H1 (cell line): Measurements from ENCODE around the gene GNG14. TPM values are rescaled to one million over a fixed set of nuclear protein-coding genes. Genes with fewer than 3 reads are reported as not detected.

Experiments used
- CTCF ChIA-PET: fragments of 300-600 bp; sonication (Branson Sonifier 250); formaldehyde crosslinking; loops from one replicate; lab custom pipeline; 2021; ENCODE audit not compliant: partially characterized antibody; lab: Charles Lee
- POLR2A ChIA-PET: fragments of 300-600 bp; sonication (Branson Sonifier 250); formaldehyde crosslinking; loops from one replicate; lab custom pipeline; 2021; ENCODE audit warnings: inconsistent platforms; ENCODE audit not compliant: partially characterized antibody; lab: Charles Lee
- DNase-seq, 2 experiments: peaks; one replicate each; pipeline versions ENCODE4 v3.0.0 to v3.0.0-alpha.2; 2010 to 2022; ENCODE audit warnings: low spot score in 2 of 2, low read depth in 1 of 2, mixed read lengths in 1 of 2
- FAIRE-seq: peaks from 2 replicates; lab custom pipeline; 2011; peaks lifted over from hg19 to GRCh38; lab: Jason Lieb, UNC
- H2AFZ ChIP-seq: 2 replicates; pipeline ENCODE4 v1.8.1; 2012; ENCODE audit warnings: low read length, inconsistent platforms
- H2AK5ac ChIP-seq: 2 replicates; pipeline ENCODE4 v1.6.1; 2013; ENCODE audit warnings: low read depth, low read length
- H2BK120ac ChIP-seq: replicated peaks from 2 replicates; pipeline ENCODE3; 2013; ENCODE audit warnings: low read depth, low read length, inconsistent platforms
- H2BK12ac ChIP-seq: 2 replicates; pipeline ENCODE4 v1.6.1; 2013; ENCODE audit warnings: low read depth, low read length
- H2BK15ac ChIP-seq: 2 replicates; pipeline ENCODE4 v1.6.1; 2013; ENCODE audit warnings: low read length
- H2BK20ac ChIP-seq: 2 replicates; pipeline ENCODE4 v1.6.1; 2013; ENCODE audit warnings: low read length
- H2BK5ac ChIP-seq: 2 replicates; pipeline ENCODE4 v1.6.1; 2013; ENCODE audit warnings: low read depth, low read length
- H3K14ac ChIP-seq: 2 replicates; pipeline ENCODE4 v1.6.1; 2013; ENCODE audit warnings: inconsistent platforms; ENCODE audit not compliant: insufficient read length
- H3K18ac ChIP-seq: 2 replicates; pipeline ENCODE4 v1.6.1; 2013; ENCODE audit warnings: low read length; ENCODE audit errors: extremely low read depth
- H3K23ac ChIP-seq: 2 replicates; pipeline ENCODE4 v1.6.1; 2013; ENCODE audit warnings: inconsistent platforms; ENCODE audit not compliant: insufficient read length
- H3K23me2 ChIP-seq: 2 replicates; pipeline ENCODE4 v1.6.1; 2013; ENCODE audit warnings: low read depth, low read length
- H3K27ac ChIP-seq: 2 replicates; pipeline ENCODE4 v1.6.1; 2011; ENCODE audit warnings: low read depth, low read length, inconsistent platforms
- H3K27me3 ChIP-seq, 4 experiments: replicated peaks in 1 of 4; 1 replicate in 1 of 4; 2 replicates in 3 of 4; pipeline versions ENCODE4 v1.6.1 to v1.8.1; 2011 to 2013; ENCODE audit warnings: low read length in 3 of 4, mild to moderate bottlenecking in 3 of 4, inconsistent platforms in 2 of 4, mixed read lengths in 2 of 4, moderate library complexity in 1 of 4; ENCODE audit not compliant: control insufficient read depth in 3 of 4, insufficient read depth in 3 of 4; ENCODE audit errors: extremely low read depth in 1 of 4
- H3K36me3 ChIP-seq, 4 experiments: 2 replicates each; pipeline versions ENCODE4 v1.6.1 to v1.8.1; 2011 to 2013; ENCODE audit warnings: mild to moderate bottlenecking in 4 of 4, low read length in 3 of 4, moderate library complexity in 2 of 4, control low read depth in 1 of 4, inconsistent platforms in 1 of 4; ENCODE audit not compliant: insufficient read depth in 4 of 4, control insufficient read depth in 2 of 4
- H3K4ac ChIP-seq: replicated peaks from 2 replicates; pipeline ENCODE3; 2013; ENCODE audit warnings: low read length, low read depth, mixed read lengths, inconsistent platforms; ENCODE audit not compliant: insufficient read length
- H3K4me1 ChIP-seq, 4 experiments: replicated peaks in 1 of 4; 1 replicate in 1 of 4; 2 replicates in 3 of 4; pipeline versions ENCODE4 v1.6.1 to v1.8.1; 2011 to 2013; ENCODE audit warnings: low read length in 3 of 4, inconsistent platforms in 2 of 4, mixed read lengths in 1 of 4; ENCODE audit not compliant: insufficient read depth in 4 of 4, control insufficient read depth in 3 of 4
- H3K4me2 ChIP-seq, 2 experiments: 2 replicates each; pipeline versions ENCODE4 v1.6.1 to v1.8.1; 2011 to 2013; ENCODE audit warnings: low read depth in 2 of 2, low read length in 2 of 2, control low read depth in 1 of 2, inconsistent platforms in 1 of 2, mild to moderate bottlenecking in 1 of 2; ENCODE audit not compliant: insufficient read depth in 1 of 2
- H3K4me3 ChIP-seq, 4 experiments: fragments of 200-600, 300-600 bp in 1 of 4; sonication (generic), shearing (Covaris generic), sonication (Bioruptor Twin) in 1 of 4; 2 replicates each; pipeline versions ENCODE4 v1.5.1 to v1.8.1; 2011 to 2016; ENCODE audit warnings: low read length in 4 of 4, low read depth in 3 of 4, control low read depth in 2 of 4, inconsistent platforms in 2 of 4, mild to moderate bottlenecking in 2 of 4, mixed read lengths in 1 of 4, moderate library complexity in 1 of 4; ENCODE audit not compliant: insufficient read depth in 2 of 4; ENCODE audit errors: extremely low read depth in 1 of 4
- H3K56ac ChIP-seq: replicated peaks from 2 replicates; pipeline ENCODE3; 2013; ENCODE audit warnings: low read depth, mild to moderate bottlenecking, mixed read lengths, low read length, inconsistent platforms; ENCODE audit not compliant: insufficient read length
- H3K79me1 ChIP-seq: 2 replicates; pipeline ENCODE4 v1.6.1; 2013; ENCODE audit warnings: low read depth, low read length, control low read depth
- H3K79me2 ChIP-seq, 2 experiments: 2 replicates each; pipeline versions ENCODE4 v1.6.1 to v1.8.1; 2012 to 2013; ENCODE audit warnings: low read length in 2 of 2, mild to moderate bottlenecking in 2 of 2, inconsistent platforms in 1 of 2; ENCODE audit not compliant: insufficient read depth in 2 of 2, control insufficient read depth in 1 of 2
- H3K9ac ChIP-seq, 4 experiments: replicated peaks in 1 of 4; 1 replicate in 1 of 4; 2 replicates in 3 of 4; pipeline versions ENCODE4 v1.6.1 to v1.8.1; 2011 to 2013; ENCODE audit warnings: low read depth in 3 of 4, low read length in 3 of 4, control low read depth in 2 of 4, mild to moderate bottlenecking in 2 of 4, moderate library complexity in 2 of 4, inconsistent platforms in 1 of 4; ENCODE audit errors: extremely low read depth in 1 of 4
- H3K9me3 ChIP-seq, 2 experiments: 2 replicates each; pipeline versions ENCODE4 v1.6.1 to v1.8.1; 2012 to 2013; ENCODE audit warnings: mild to moderate bottlenecking in 2 of 2, moderate library complexity in 2 of 2, control low read depth in 1 of 2, inconsistent platforms in 1 of 2, low read depth in 1 of 2, low read length in 1 of 2, mixed read lengths in 1 of 2; ENCODE audit not compliant: insufficient read depth in 2 of 2
- H4K20me1 ChIP-seq, 2 experiments: replicated peaks in 1 of 2; 2 replicates each; pipeline versions ENCODE3 to v1.8.1; 2011 to 2013; ENCODE audit warnings: inconsistent platforms in 2 of 2, low read length in 2 of 2, mild to moderate bottlenecking in 1 of 2; ENCODE audit not compliant: insufficient read depth in 2 of 2, control insufficient read depth in 1 of 2
- H4K5ac ChIP-seq: 2 replicates; pipeline ENCODE4 v1.6.1; 2013; ENCODE audit warnings: low read length, low read depth, mixed read lengths, inconsistent platforms; ENCODE audit not compliant: insufficient read length
- H4K8ac ChIP-seq: 2 replicates; pipeline ENCODE4 v1.8.0; 2013; ENCODE audit warnings: mild to moderate bottlenecking, moderate library complexity, low read length, inconsistent platforms; ENCODE audit not compliant: insufficient read depth; ENCODE audit errors: extremely low read depth
- H4K91ac ChIP-seq: replicated peaks from 2 replicates; pipeline ENCODE3; 2013; ENCODE audit warnings: low read length, mixed read lengths, inconsistent platforms; ENCODE audit not compliant: insufficient read length
- ASH2L ChIP-seq: fragments of 200-600, 300-600 bp; sonication (generic); IDR thresholded peaks from one replicate; pipeline ENCODE4 v1.7.1; 2017; ENCODE audit warnings: low read length
- CBX5 ChIP-seq: fragments of 300-800, 300-1000 bp; sonication (generic); IDR thresholded peaks from 2 replicates; pipeline ENCODE4 v1.7.1; 2016; ENCODE audit warnings: antibody characterized with exemption, low read length, low read depth
- CEBPB ChIP-seq: IDR thresholded peaks from 2 replicates; pipeline ENCODE4 v1.6.1; 2012; ENCODE audit warnings: low read depth, low read length
- CHD1 ChIP-seq: IDR thresholded peaks from 2 replicates; pipeline ENCODE4 v1.6.1; 2012; ENCODE audit warnings: low read depth, low read length, improper control_type of control experiment
- GABPA ChIP-seq: IDR thresholded peaks from 2 replicates; pipeline ENCODE4 v1.6.1; 2011; ENCODE audit warnings: mild to moderate bottlenecking, low read length, moderate library complexity, borderline replicate concordance; ENCODE audit not compliant: insufficient read depth
- KDM4A ChIP-seq: IDR thresholded peaks from one replicate; pipeline ENCODE4 v1.7.1; 2012; ENCODE audit warnings: low read depth, mild to moderate bottlenecking, moderate library complexity, low read length, inconsistent platforms; ENCODE audit not compliant: severe bottlenecking
- MAFK ChIP-seq: IDR thresholded peaks from 2 replicates; pipeline ENCODE4 v1.6.1; 2012; ENCODE audit warnings: low read depth, mild to moderate bottlenecking, improper control_type of control experiment, low read length
- NANOG ChIP-seq: IDR thresholded peaks from 2 replicates; pipeline ENCODE4 v1.6.1; 2011; ENCODE audit warnings: low read length, low read depth, mild to moderate bottlenecking, inconsistent platforms; ENCODE audit not compliant: insufficient read depth, poor library complexity, severe bottlenecking
- POU5F1 ChIP-seq: IDR thresholded peaks from 2 replicates; pipeline ENCODE4 v1.6.1; 2011; ENCODE audit warnings: low read depth, mild to moderate bottlenecking, low read length, moderate library complexity
- RFX5 ChIP-seq: IDR thresholded peaks from 2 replicates; pipeline ENCODE4 v1.6.1; 2011; ENCODE audit warnings: low read depth, low read length, improper control_type of control experiment, borderline replicate concordance
- SRF ChIP-seq: IDR thresholded peaks from 2 replicates; pipeline ENCODE4 v1.6.1; 2011; ENCODE audit warnings: mild to moderate bottlenecking, low read depth, low read length, moderate library complexity
- YY1 ChIP-seq: IDR thresholded peaks from 2 replicates; pipeline ENCODE4 v1.6.1; 2011; ENCODE audit warnings: low read depth, mild to moderate bottlenecking, low read length
- WGBS, 2 experiments: shearing (Covaris generic) in 1 of 2; methylation state at CpG; one replicate each; pipeline versions ENCODE4 v1.1.6 to v1.1.7; 2013 to 2015; ENCODE audit warnings: low lambda C conversion rate in 2 of 2, mixed read lengths in 2 of 2, inconsistent platforms in 1 of 2, low coverage in 1 of 2, missing lambda C conversion rate in 1 of 2; ENCODE audit not compliant: insufficient replicate concordance in 2 of 2, insufficient coverage in 1 of 2, insufficient read length in 1 of 2; ENCODE audit errors: extremely low coverage in 1 of 2, missing lambda C conversion rate in 1 of 2; 5-methylcytosine and 5-hydroxymethylcytosine counted together
- polyA plus RNA-seq, 7 experiments: library from polyadenylated mRNA; depleted of rRNA in 3 of 7; stranded (reverse) in 5 of 7; unstranded in 2 of 7; fragments of >200 nt in 5 of 7; fragments of 200-250 nt in 2 of 7; gene quantifications; 1 replicate in 5 of 7; 2 replicates in 1 of 7; 4 replicates in 1 of 7; pipeline versions ENCODE4 v1.2.1 to v1.2.3, GENCODE V29; 2011 to 2013; ENCODE audit warnings: missing spikeins in 2 of 7, mixed read lengths in 2 of 7
- total RNA-seq: library from RNA; stranded (reverse); fragmentation: NEBNext Ultra II Directional; extraction: Animal tissue kit (Norgen Biotek cat#: 25700); gene quantifications from 2 replicates; pipeline ENCODE4 v1.2.1, GENCODE V29; 2021
- TF ChIP-seq, protein P1 (sequence below): IDR thresholded peaks from 2 replicates; pipeline ENCODE4 v1.6.1; 2012; ENCODE audit warnings: inconsistent platforms

GNG14 gene
- total and polyA plus RNA-seq, 2 of the 8 experiments (the other 6 are each of a cell fraction or from before 2014, with no cell fraction given) = not detected

DNA sequence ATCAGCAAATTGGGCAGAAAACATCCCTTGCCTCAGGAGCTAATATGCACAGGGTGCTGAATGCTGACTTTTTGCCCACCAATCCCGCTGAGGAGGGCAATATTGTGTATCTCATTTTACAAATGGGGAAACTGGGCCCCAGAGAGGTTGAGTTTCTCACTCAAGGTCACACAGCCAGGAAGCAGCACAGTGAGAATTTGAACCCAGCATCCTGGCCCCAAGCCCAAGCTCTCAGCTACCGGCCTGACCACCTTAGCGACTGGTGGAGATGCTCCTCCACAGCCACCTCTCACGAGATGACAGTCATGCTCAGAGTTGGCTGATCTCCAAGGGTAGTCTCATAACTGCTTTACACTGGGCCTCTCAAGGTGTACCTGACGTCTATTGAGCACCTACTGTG is 5.2 kb downstream of the GNG14 start:
- POLR2A ChIA-PET = interaction anchor here (1.4 to 9.2 kb wide), 2 partner anchors 14 to 44 kb away, joined by 4 to 93 read pairs; partner anchors contain the start of genes DHPS and GET3
- peaks cover 0 to 4% (median 3%) of the 10 kb centered on the region in 4 experiments; a peak in 2 of 7 replicates for H3K4me1 ChIP-seq
- no peaks in the 10 kb centered on the region for H3K79me1 ChIP-seq
- H3K14ac ChIP-seq = no peak overlapping the region
- H3K27ac ChIP-seq = no peak overlapping the region
- H2AFZ ChIP-seq = no peak overlapping the region
- H2BK20ac ChIP-seq = no peak overlapping the region
- 88% methylated on average over 5 of the region's 5 CpGs; no CpG with 5 or more reads in 1 of the 2 experiments for WGBS, 2 experiments
- H2BK5ac ChIP-seq = no peak overlapping the region
- no peak overlapping the region for H4K91ac ChIP-seq
- DNase-seq = no peak
- H3K27me3 ChIP-seq = no peaks in the 10 kb centered on the region
- H3K9ac ChIP-seq = no peak overlapping the region
- no peak overlapping the region for H3K56ac ChIP-seq
- no peak overlapping the region for H3K18ac ChIP-seq
- H3K23ac ChIP-seq = no peak overlapping the region
- no peak overlapping the region for H4K5ac ChIP-seq
- H4K20me1 ChIP-seq = peaks cover 0 to 9% of the 10 kb centered on the region in 2 experiments
- H3K9me3 ChIP-seq = no peaks in the 10 kb centered on the region
- no peak overlapping the region for H3K4me2 ChIP-seq
- H3K23me2 ChIP-seq = peaks cover 7% of the 10 kb centered on the region; the same call in 1 of the 2 replicates
- no peak overlapping the region for H3K4me3 ChIP-seq
- no peaks in the 10 kb centered on the region for H3K36me3 ChIP-seq
- H2BK12ac ChIP-seq = no peak overlapping the region
- H4K8ac ChIP-seq = no peak overlapping the region
- H2BK120ac ChIP-seq = no peak overlapping the region
- no peak for FAIRE-seq
- CTCF ChIA-PET = interaction anchor here (1.9 kb wide), 1 partner anchor 18 kb away, joined by 4 read pairs; no protein-coding TSS in a partner anchor
- no peak overlapping the region for H3K4ac ChIP-seq
- H3K79me2 ChIP-seq = no peaks in the 10 kb centered on the region
- H2BK15ac ChIP-seq = no peak overlapping the region
- no peak overlapping the region for H2AK5ac ChIP-seq
- no peak for TF ChIP-seq RFX5
- TF ChIP-seq GABPA = no peak
- TF ChIP-seq CBX5 = no peak
- TF ChIP-seq MAFK = no peak
- no peak for TF ChIP-seq POU5F1
- no peak for TF ChIP-seq NANOG
- TF ChIP-seq SRF = no peak
- TF ChIP-seq YY1 = no peak
- no peak for TF ChIP-seq CHD1
- TF ChIP-seq, protein P1, sequence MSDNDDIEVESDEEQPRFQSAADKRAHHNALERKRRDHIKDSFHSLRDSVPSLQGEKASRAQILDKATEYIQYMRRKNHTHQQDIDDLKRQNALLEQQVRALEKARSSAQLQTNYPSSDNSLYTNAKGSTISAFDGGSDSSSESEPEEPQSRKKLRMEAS = no peak
- no peak for TF ChIP-seq CEBPB
- no peak for TF ChIP-seq ASH2L
- no peak for TF ChIP-seq KDM4A
